Erythroblast (primary cell): ENCODE measurements around the gene UBN1.

ENCODE experiments used
- DNase-seq, 2 experiments: peaks; one replicate each; lab custom pipeline; 2025; lab: John Stamatoyannopoulos, UW
- GATA1 ChIP-seq: IDR thresholded peaks from 2 replicates; pipeline ENCODE4 v1.6.1; 2011; ENCODE audit warnings: low read depth, mild to moderate bottlenecking, control low read depth, low read length, moderate library complexity
- POLR2A ChIP-seq: IDR thresholded peaks from 2 replicates; pipeline ENCODE4 v1.6.1; 2011; ENCODE audit warnings: mild to moderate bottlenecking, low read length

Gene UBN1

GRCh38 chr16:4904942-4905615, 57.8 kb downstream of the UBN1 start:
- TF ChIP-seq POLR2A = no peak
- TF ChIP-seq GATA1 = no peak
- no peak for DNase-seq

GRCh38 chr16:4908854-4909401, 61.6 kb downstream of the UBN1 start:
- TF ChIP-seq GATA1 (no peak), POLR2A (no peak)
- no peak for DNase-seq

- TF ChIP-seq GATA1 = no peak
- no peak for TF ChIP-seq POLR2A
- DNase-seq = no peak
These were observed 62.5 kb downstream of the UBN1 start for GRCh38 chr16:4909825-4910224.

GRCh38 chr16:4910828-4911227, 63.5 kb downstream of the UBN1 start:
- DNase-seq = no peak
- TF ChIP-seq GATA1 = no peak
- no peak for TF ChIP-seq POLR2A

GRCh38 chr16:4911970-4912386, 64.7 kb downstream of the UBN1 start:
- TF ChIP-seq POLR2A (no peak), GATA1 (no peak)
- DNase-seq = no peak

GRCh38 chr16:4913130-4913773, 66.0 kb downstream of the UBN1 start:
- TF ChIP-seq POLR2A (no peak), GATA1 (no peak)
- DNase-seq = no peak

GRCh38 chr16:4913774-4914525, 66.7 kb downstream of the UBN1 start:
- TF ChIP-seq GATA1 = no peak
- no peak for TF ChIP-seq POLR2A
- DNase-seq = no peak

GRCh38 chr16:4914528-4915225, 67.4 kb downstream of the UBN1 start:
- TF ChIP-seq GATA1 (no peak), POLR2A (no peak)
- no peak for DNase-seq

GRCh38 chr16:4915226-4915761, 68.0 kb downstream of the UBN1 start:
- DNase-seq = no peak
- no peak for TF ChIP-seq GATA1
- no peak for TF ChIP-seq POLR2A

GRCh38 chr16:4917117-4917516, 69.8 kb downstream of the UBN1 start:
- no peak for TF ChIP-seq POLR2A
- no peak for TF ChIP-seq GATA1
- no peak for DNase-seq

GRCh38 chr16:4918781-4919251, 71.5 kb downstream of the UBN1 start:
- TF ChIP-seq GATA1 = no peak
- no peak for TF ChIP-seq POLR2A
- no peak for DNase-seq

- DNase-seq = no peak
- TF ChIP-seq GATA1 (no peak), POLR2A (no peak)
These were observed 73.5 kb downstream of the UBN1 start for GRCh38 chr16:4920826-4921225.
